SK-N-SH (cell line): ENCODE data around the gene PDE4C. TPM values are rescaled to one million over a fixed set of nuclear protein-coding genes. Genes with fewer than 3 reads are reported as not detected.

Source experiments
- CTCF ChIA-PET: fragments of 300-600, 350-600 bp; formaldehyde crosslinking; extraction: SDS; loops from one replicate; lab custom pipeline; 2021; lab: Yijun Ruan, JAX
- POLR2A ChIA-PET: fragments of 350-600 bp; sonication (Branson Sonifier 250); formaldehyde crosslinking; extraction: SDS; loops from one replicate; lab custom pipeline; 2020; ENCODE audit warnings: antibody characterized with exemption, inconsistent platforms; lab: Yijun Ruan, JAX
- DNase-seq: peaks from one replicate; pipeline ENCODE4 v3.0.0; 2012
- H2AFZ ChIP-seq: fragments of 200-600 bp; sonication (generic); 2 replicates; pipeline ENCODE4 v1.8.1; 2016; ENCODE audit warnings: antibody characterized with exemption, mild to moderate bottlenecking, low read depth
- H3F3A ChIP-seq: fragments of 200-600 bp; sonication (generic); replicated peaks from 2 replicates; pipeline ENCODE3; 2016; ENCODE audit warnings: antibody characterized with exemption, mild to moderate bottlenecking; ENCODE audit not compliant: insufficient read depth
- H3K27ac ChIP-seq, 2 experiments: fragments of 200-500 bp in 1 of 2; fragments of 200-600 bp in 1 of 2; sonication (Bioruptor generic) in 1 of 2; sonication (generic), shearing (Covaris generic) in 1 of 2; 2 replicates each; pipeline versions ENCODE4 v1.5.1 to v1.6.1; 2014 to 2016; ENCODE audit warnings: low read depth in 2 of 2, inconsistent platforms in 1 of 2, low read length in 1 of 2, mild to moderate bottlenecking in 1 of 2, mixed read lengths in 1 of 2
- H3K27me3 ChIP-seq: fragments of 200-600 bp; sonication (generic), shearing (Covaris generic); 2 replicates; pipeline ENCODE4 v1.6.1; 2016; ENCODE audit warnings: mixed run types; ENCODE audit not compliant: insufficient read depth
- H3K36me3 ChIP-seq, 2 experiments: fragments of 200-500 bp in 1 of 2; fragments of 200-600 bp in 1 of 2; sonication (Bioruptor generic) in 1 of 2; sonication (generic) in 1 of 2; replicated peaks in 1 of 2; 2 replicates each; pipeline versions ENCODE3 to v1.5.1; 2014 to 2016; ENCODE audit warnings: low read length in 1 of 2, mild to moderate bottlenecking in 1 of 2; ENCODE audit not compliant: insufficient read depth in 2 of 2, control insufficient read depth in 1 of 2
- H3K4me1 ChIP-seq, 2 experiments: fragments of 200-500 bp in 1 of 2; fragments of 200-600 bp in 1 of 2; sonication (Bioruptor generic) in 1 of 2; sonication (generic), shearing (Covaris generic) in 1 of 2; 2 replicates each; pipeline versions ENCODE4 v1.5.1 to v1.6.1; 2014 to 2016; ENCODE audit warnings: low read depth in 1 of 2, low read length in 1 of 2, mixed run types in 1 of 2; ENCODE audit not compliant: insufficient read depth in 2 of 2, control insufficient read depth in 1 of 2
- H3K4me2 ChIP-seq: fragments of 200-600 bp; sonication (generic), shearing (Covaris generic); 2 replicates; pipeline ENCODE4 v1.6.1; 2017; ENCODE audit warnings: mixed run types
- H3K4me3 ChIP-seq, 2 experiments: fragments of 200-500 bp in 1 of 2; fragments of 200-600 bp in 1 of 2; sonication (Bioruptor generic) in 1 of 2; sonication (generic), shearing (Covaris generic) in 1 of 2; 2 replicates each; pipeline versions ENCODE4 v1.5.1 to v1.8.1; 2014 to 2016; ENCODE audit warnings: low read depth in 2 of 2, inconsistent platforms in 1 of 2, low read length in 1 of 2, mild to moderate bottlenecking in 1 of 2, mixed read lengths in 1 of 2, moderate library complexity in 1 of 2
- H3K79me2 ChIP-seq: fragments of 200-600 bp; sonication (generic); 2 replicates; pipeline ENCODE4 v1.8.1; 2017; ENCODE audit warnings: mild to moderate bottlenecking; ENCODE audit not compliant: insufficient read depth
- H3K9ac ChIP-seq: fragments of 200-600 bp; sonication (generic); 2 replicates; pipeline ENCODE4 v1.6.1; 2017; ENCODE audit warnings: mixed run types
- H3K9me2 ChIP-seq: fragments of 200-600 bp; sonication (generic); 2 replicates; pipeline ENCODE4 v1.6.1; 2017; ENCODE audit warnings: mixed run types
- H3K9me3 ChIP-seq: fragments of 200-600 bp; sonication (generic); 2 replicates; pipeline ENCODE4 v1.6.1; 2017; ENCODE audit warnings: mixed run types, mild to moderate bottlenecking, moderate library complexity
- H4K20me1 ChIP-seq: fragments of 200-600 bp; sonication (generic); 2 replicates; pipeline ENCODE4 v1.6.1; 2017; ENCODE audit warnings: mild to moderate bottlenecking, mixed run types; ENCODE audit not compliant: insufficient read depth
- CHD2 ChIP-seq: fragments of 150-350 bp; IDR thresholded peaks from 2 replicates; pipeline ENCODE4 v1.6.1; 2018; ENCODE audit warnings: low read length; ENCODE audit not compliant: partially characterized antibody
- ELF1 ChIP-seq: IDR thresholded peaks from 2 replicates; pipeline ENCODE4 v1.4.0; 2012
- EP300 ChIP-seq, 2 experiments: IDR thresholded peaks; 2 replicates each; pipeline versions ENCODE4 v1.4.0 to v1.6.1; 2012; ENCODE audit warnings: borderline replicate concordance in 1 of 2, low read depth in 1 of 2, low read length in 1 of 2
- EZH2phosphoT487 ChIP-seq: fragments of 200-600 bp; sonication (generic); IDR thresholded peaks from 2 replicates; pipeline ENCODE4 v1.6.1; 2017; ENCODE audit warnings: low read depth, mixed run types, mild to moderate bottlenecking, antibody characterized with exemption, moderate library complexity, borderline replicate concordance
- FOSL2 ChIP-seq: IDR thresholded peaks from 2 replicates; pipeline ENCODE4 v1.4.0; 2012; ENCODE audit warnings: low read depth, mild to moderate bottlenecking, moderate library complexity, borderline replicate concordance
- FOXM1 ChIP-seq: IDR thresholded peaks from 2 replicates; pipeline ENCODE4 v1.4.0; 2012; ENCODE audit warnings: low read depth, mild to moderate bottlenecking
- GABPA ChIP-seq: IDR thresholded peaks from 2 replicates; pipeline ENCODE4 v1.4.0; 2012; ENCODE audit warnings: low read depth, mild to moderate bottlenecking
- GATA2 ChIP-seq: sonication (generic); formaldehyde crosslinking; IDR thresholded peaks from 2 replicates; pipeline ENCODE4 v1.5.0; 2020; ENCODE audit warnings: mild to moderate bottlenecking, missing genetic modification reagents
- JUND ChIP-seq: IDR thresholded peaks from 2 replicates; pipeline ENCODE4 v1.4.0; 2012
- MAX ChIP-seq: IDR thresholded peaks from 2 replicates; pipeline ENCODE4 v1.4.0; 2012; ENCODE audit warnings: low read depth
- MXI1 ChIP-seq: IDR thresholded peaks from 2 replicates; pipeline ENCODE4 v1.6.1; 2012; ENCODE audit warnings: mild to moderate bottlenecking, low read depth, low read length, improper control_type of control experiment
- RCOR1 ChIP-seq: fragments of 150-350 bp; IDR thresholded peaks from 2 replicates; pipeline ENCODE4 v1.6.1; 2017; ENCODE audit warnings: antibody characterized with exemption, low read length
- SIN3A ChIP-seq: IDR thresholded peaks from 2 replicates; pipeline ENCODE4 v1.6.1; 2012; ENCODE audit warnings: low read depth, mild to moderate bottlenecking, low read length, moderate library complexity, borderline replicate concordance
- SMC3 ChIP-seq: IDR thresholded peaks from 2 replicates; pipeline ENCODE4 v1.6.1; 2012; ENCODE audit warnings: low read depth, low read length, improper control_type of control experiment
- TEAD4 ChIP-seq: IDR thresholded peaks from 2 replicates; pipeline ENCODE4 v1.4.0; 2012; ENCODE audit warnings: mild to moderate bottlenecking, borderline replicate concordance; ENCODE audit not compliant: insufficient read depth
- USF2 ChIP-seq: fragments of 150-350 bp; IDR thresholded peaks from 2 replicates; pipeline ENCODE4 v1.6.1; 2017; ENCODE audit warnings: antibody characterized with exemption, low read length, low read depth, borderline replicate concordance
- YY1 ChIP-seq: IDR thresholded peaks from 2 replicates; pipeline ENCODE4 v1.4.0; 2012; ENCODE audit warnings: low read depth, mild to moderate bottlenecking
- WGBS: methylation state at CpG from one replicate; pipeline ENCODE4 v1.1.6; 2017; ENCODE audit warnings: low lambda C conversion rate; 5-methylcytosine and 5-hydroxymethylcytosine counted together
- polyA plus RNA-seq, 3 experiments: library from polyadenylated mRNA; depleted of rRNA; stranded (reverse); fragments of >200 nt; gene quantifications; 2 replicates each; pipeline ENCODE4 v1.2.3, GENCODE V29; 2012
- TF ChIP-seq, protein P1 (sequence below): IDR thresholded peaks from 2 replicates; pipeline ENCODE4 v1.4.0; 2012; ENCODE audit warnings: low read depth, borderline replicate concordance
- TF ChIP-seq, protein P2 (sequence below): fragments of 150-350 bp; IDR thresholded peaks from 2 replicates; pipeline ENCODE4 v1.6.1; 2016; ENCODE audit warnings: mild to moderate bottlenecking, low read depth, low read length

PDE4C gene
- polyA plus RNA-seq, 1 of the 3 experiments (the other 2 are of a cell fraction) = 0.36 TPM

DNA sequence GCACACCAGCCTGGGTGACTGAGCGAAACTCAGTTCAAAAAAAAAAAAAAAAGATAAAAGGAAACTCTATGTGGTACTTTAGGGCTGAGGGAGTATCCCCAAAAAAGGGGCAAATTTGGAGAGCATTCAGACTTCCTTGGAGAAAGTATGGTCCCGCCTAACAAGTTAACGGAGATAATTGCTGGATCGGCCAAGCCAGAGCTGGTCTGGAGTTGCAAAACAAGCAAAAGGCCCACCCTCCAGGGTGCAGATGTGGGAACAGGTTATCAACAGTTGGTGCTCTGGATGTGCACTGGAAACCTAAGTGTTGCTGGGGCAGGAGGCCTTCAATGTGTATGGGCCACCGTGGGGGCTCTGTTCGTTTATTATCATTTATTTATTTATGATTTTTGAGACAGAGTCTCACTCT lies 45.2 kb upstream of the PDE4C start:
- ChIA-PET CTCF (interaction anchor here (1.1 to 13.0 kb wide), 13 partner anchors 8 to 139 kb away, joined by 3 to 216 read pairs (median 4); partner anchors contain the start of gene JUND), POLR2A (interaction anchor here (1.0 kb wide), 1 partner anchor 103 kb away, joined by 3 read pairs; no protein-coding TSS in a partner anchor)
- Histone ChIP-seq H3K79me2 (peaks cover 30% of the 10 kb centered on the region), H3K36me3 (peaks cover 5 to 7% of the 10 kb centered on the region in 2 experiments), H3K9ac (no peak overlapping the region), H3K9me2 (no peaks in the 10 kb centered on the region), H3K27me3 (no peaks in the 10 kb centered on the region), H3K27ac (no peak overlapping the region), H3K4me1 (peaks cover 0 to 8% of the 10 kb centered on the region in 2 experiments; a peak in 3 of 4 replicates), H2AFZ (no peak overlapping the region), H3K9me3 (no peaks in the 10 kb centered on the region), H3F3A (peaks cover 18% of the 10 kb centered on the region), H3K4me2 (no peak overlapping the region), H3K4me3 (no peak overlapping the region), H4K20me1 (peaks cover 65% of the 10 kb centered on the region)
- WGBS = 75% methylated on average over 6 of the region's 6 CpGs
- no peak for DNase-seq
- TF ChIP-seq CHD2 = no peak

GRCh38 chr19:18270326-18270725 lies 44.1 kb upstream of the PDE4C start:
- Histone ChIP-seq H3K4me2 (no peak overlapping the region), H3F3A (peaks cover 18% of the 10 kb centered on the region), H3K4me3 (no peak overlapping the region), H3K36me3 (peaks cover 6 to 16% of the 10 kb centered on the region in 2 experiments), H3K9ac (no peak overlapping the region), H2AFZ (no peak overlapping the region), H3K9me3 (no peaks in the 10 kb centered on the region), H3K27me3 (no peaks in the 10 kb centered on the region), H3K79me2 (peaks cover 20% of the 10 kb centered on the region), H3K4me1 (peaks cover 0 to 4% of the 10 kb centered on the region in 2 experiments; a peak in 3 of 4 replicates), H4K20me1 (peaks cover 54% of the 10 kb centered on the region), H3K27ac (no peak overlapping the region), H3K9me2 (no peaks in the 10 kb centered on the region)
- ChIA-PET CTCF (interaction anchor here (4.3 to 13.0 kb wide), 3 partner anchors 10 to 57 kb away, joined by 28 to 216 read pairs (median 56); partner anchors contain the start of gene JUND), POLR2A (no interaction called here)
- no peak for DNase-seq
- TF ChIP-seq EZH2phosphoT487 = no peak
- 93% methylated on average over 9 of the region's 9 CpGs for WGBS

DNA sequence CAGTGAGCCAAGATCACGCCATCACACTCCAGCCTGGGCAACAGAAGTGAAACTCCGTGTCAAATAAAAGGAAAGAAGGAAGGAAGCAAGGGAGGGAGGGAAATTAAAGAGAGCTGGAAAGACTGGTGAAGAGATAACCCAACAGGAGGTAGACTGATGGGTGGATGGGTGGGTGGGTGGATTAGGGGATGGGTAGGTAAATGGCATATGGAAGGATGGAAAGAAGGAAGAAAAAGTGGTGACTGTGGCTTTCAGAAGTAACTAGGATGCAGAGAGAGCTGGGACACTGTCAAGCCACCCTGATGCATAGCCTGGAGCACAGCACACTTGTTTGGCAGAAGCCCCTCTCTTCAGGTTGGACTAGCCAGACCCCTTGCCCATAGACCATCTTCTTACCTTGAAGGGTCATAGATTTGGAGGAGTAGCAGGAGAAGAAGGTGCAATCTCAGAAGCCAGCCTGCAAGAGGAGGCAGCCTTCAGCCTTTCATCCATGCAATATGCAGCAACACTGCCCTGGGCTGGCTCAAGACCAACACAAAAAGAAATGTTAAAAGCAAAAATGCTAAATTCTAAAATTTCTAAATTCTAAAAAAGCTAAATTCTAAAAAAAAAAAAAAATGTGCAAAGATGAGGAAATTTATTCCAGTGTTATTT lies 43.0 kb upstream of the PDE4C start:
- H3K27me3 ChIP-seq = no peaks in the 10 kb centered on the region
- ChIA-PET POLR2A (no interaction called here), CTCF (interaction anchor here (0.6 to 6.2 kb wide), 5 partner anchors 11 to 426 kb away, joined by 3 to 56 read pairs (median 4); partner anchors contain the start of gene JUND)
- 85% methylated on average over 2 of the region's 2 CpGs for WGBS
- H3K4me1 ChIP-seq = no peaks in the 10 kb centered on the region
- no peaks in the 10 kb centered on the region for H3K9me3 ChIP-seq
- peaks cover 18% of the 10 kb centered on the region for H3F3A ChIP-seq
- no peak for DNase-seq
- no peaks in the 10 kb centered on the region for H3K9me2 ChIP-seq
- H3K4me2 ChIP-seq = no peak overlapping the region
- H3K4me3 ChIP-seq = no peak overlapping the region
- H3K79me2 ChIP-seq = peaks cover 10% of the 10 kb centered on the region
- no peak overlapping the region for H3K9ac ChIP-seq
- no peak overlapping the region for H3K27ac ChIP-seq
- H4K20me1 ChIP-seq = peaks cover 43% of the 10 kb centered on the region
- peaks cover 6 to 23% of the 10 kb centered on the region in 2 experiments for H3K36me3 ChIP-seq
- H2AFZ ChIP-seq = no peak overlapping the region
- TF ChIP-seq YY1 = no peak
- no peak for TF ChIP-seq FOSL2
- no peak for TF ChIP-seq EZH2phosphoT487
- no peak for TF ChIP-seq EP300 (IDR thresholded peaks at IDR 0.05; ENCODE audit: borderline replicate concordance in 1 of 2, low read depth in 1 of 2, low read length in 1 of 2)
- TF ChIP-seq TEAD4 = no peak
- TF ChIP-seq GATA2 = no peak
- no peak for TF ChIP-seq GABPA
- no peak for TF ChIP-seq SIN3A
- TF ChIP-seq MXI1 = no peak
- TF ChIP-seq ELF1 = no peak
- no peak for TF ChIP-seq MAX
- TF ChIP-seq RCOR1 = no peak
- TF ChIP-seq, protein P1, sequence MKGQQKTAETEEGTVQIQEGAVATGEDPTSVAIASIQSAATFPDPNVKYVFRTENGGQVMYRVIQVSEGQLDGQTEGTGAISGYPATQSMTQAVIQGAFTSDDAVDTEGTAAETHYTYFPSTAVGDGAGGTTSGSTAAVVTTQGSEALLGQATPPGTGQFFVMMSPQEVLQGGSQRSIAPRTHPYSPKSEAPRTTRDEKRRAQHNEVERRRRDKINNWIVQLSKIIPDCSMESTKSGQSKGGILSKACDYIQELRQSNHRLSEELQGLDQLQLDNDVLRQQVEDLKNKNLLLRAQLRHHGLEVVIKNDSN = no peak
- TF ChIP-seq, protein P2, sequence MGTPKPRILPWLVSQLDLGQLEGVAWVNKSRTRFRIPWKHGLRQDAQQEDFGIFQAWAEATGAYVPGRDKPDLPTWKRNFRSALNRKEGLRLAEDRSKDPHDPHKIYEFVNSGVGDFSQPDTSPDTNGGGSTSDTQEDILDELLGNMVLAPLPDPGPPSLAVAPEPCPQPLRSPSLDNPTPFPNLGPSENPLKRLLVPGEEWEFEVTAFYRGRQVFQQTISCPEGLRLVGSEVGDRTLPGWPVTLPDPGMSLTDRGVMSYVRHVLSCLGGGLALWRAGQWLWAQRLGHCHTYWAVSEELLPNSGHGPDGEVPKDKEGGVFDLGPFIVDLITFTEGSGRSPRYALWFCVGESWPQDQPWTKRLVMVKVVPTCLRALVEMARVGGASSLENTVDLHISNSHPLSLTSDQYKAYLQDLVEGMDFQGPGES = no peak
- no peak for TF ChIP-seq SMC3
- no peak for TF ChIP-seq FOXM1
- no peak for TF ChIP-seq USF2
- TF ChIP-seq JUND = no peak
